Ovary (tissue), 9 donors: ENCODE results near the gene FTO. TPM values are rescaled to one million over a fixed set of nuclear protein-coding genes. Genes with fewer than 3 reads are reported as not detected.

Experiments
- DNase-seq, 5 donors: peaks; one replicate each; pipeline ENCODE4 v3.0.0-alpha.2; 2019 to 2020
- H3K27ac ChIP-seq, 2 donors: fragments of 200-600 bp; one replicate each; pipeline versions ENCODE4 v1.5.1 to v1.8.0; 2019 to 2022
- H3K27me3 ChIP-seq: fragments of 200-600 bp; one replicate; pipeline ENCODE4 v1.8.0; 2022
- H3K36me3 ChIP-seq: fragments of 200-600 bp; sonication (generic); one replicate; pipeline ENCODE4 v1.5.1; 2019
- H3K4me1 ChIP-seq: one replicate; pipeline ENCODE4 v1.8.1; 2013; ENCODE audit warnings: mild to moderate bottlenecking, moderate library complexity; ENCODE audit not compliant: insufficient read depth
- H3K4me3 ChIP-seq: fragments of 200-600 bp; sonication (generic); one replicate; pipeline ENCODE4 v1.5.1; 2017
- H3K9me3 ChIP-seq, 2 donors: fragments of 200-600 bp in 1 of 2; sonication (generic) in 1 of 2; one replicate each; pipeline versions ENCODE4 v1.5.1 to v1.8.1; 2013 to 2019; ENCODE audit warnings: mild to moderate bottlenecking in 1 of 2, moderate library complexity in 1 of 2
- CTCF ChIP-seq, 3 donors: fragments of 450-650 bp in 2 of 3; fragments of 200-600 bp in 1 of 3; IDR thresholded peaks; one replicate each; pipeline versions ENCODE4 v1.5.1 to v1.8.0; 2016 to 2022; ENCODE audit warnings: antibody characterized with exemption in 3 of 3, mild to moderate bottlenecking in 1 of 3
- EP300 ChIP-seq: sonication (generic); formaldehyde crosslinking; IDR thresholded peaks from one replicate; pipeline ENCODE4 v1.6.1; 2017; ENCODE audit warnings: antibody characterized with exemption
- POLR2A ChIP-seq: fragments of 450-650 bp; IDR thresholded peaks from one replicate; pipeline ENCODE4 v1.6.1; 2017; ENCODE audit warnings: antibody characterized with exemption, mild to moderate bottlenecking, moderate library complexity
- WGBS, 3 donors: extraction: QIAGEN DNeasy Blood & Tissue Kit in 1 of 3; methylation state at CpG; one replicate each; pipeline versions ENCODE4 v1.1.5 to v1.1.7; 2013 to 2017; 5-methylcytosine and 5-hydroxymethylcytosine counted together
- intact Hi-C, 4 donors: fragments of 100-400 bp; cut with DNase I; formaldehyde crosslinking; loops; one replicate each; pipeline versions ENCODE4 v1.11.0 to v1.15.1; 2022 to 2023
- polyA plus RNA-seq, 2 donors: library from polyadenylated mRNA; stranded (reverse); fragments of 200-250 nt in 1 of 2; fragments of 350-450 nt in 1 of 2; fragmentation: Illumina TruSeq in 1 of 2; extraction: RNeasy Lipid Tissue Mini Kit (QIAGEN cat#74804) in 1 of 2; gene quantifications; one replicate each; pipeline ENCODE4 v1.2.3, GENCODE V29; 2013 to 2014
- total RNA-seq, 7 donors: library from RNA; depleted of rRNA in 2 of 7; stranded (reverse); fragments of >200 nt in 2 of 7; fragmentation: NEBNext Ultra II Directional in 3 of 7; extraction: Animal tissue kit (Norgen Biotek cat#: 25700) in 3 of 7; gene quantifications; one replicate each; pipeline versions ENCODE4 v1.1.0 to v1.2.4, GENCODE V29; 2016 to 2023
- donor health status: DM: no; HTN: no; CAD: no; lungs with moderate emphysema.
- donor health status: DM: no; HTN: no; CAD: no.
- donor health status: Bipolar disorder and iron deficiency.
- donor health status: DM: yes; HTN: yes; CAD: no.
- donor health status: DM: no; HTN: no; CAD: no.
- donor health status: DM: yes; HTN: yes; CAD: no.

The FTO gene
- total and polyA plus RNA-seq, 9 donors: 43.6 to 128 (median 91.4) TPM

GRCh38 chr16:53753431-53753830 lies 49.5 kb downstream of the FTO start:
- H3K9me3 ChIP-seq: no peaks in the 10 kb centered on the region
- no peaks in the 10 kb centered on the region for H3K36me3 ChIP-seq
- H3K4me3 ChIP-seq: no peak overlapping the region
- H3K27me3 ChIP-seq: no peaks in the 10 kb centered on the region
- peaks cover 6% of the 10 kb centered on the region for H3K4me1 ChIP-seq
- intact Hi-C loops: no loop called here
- DNase-seq: no peak
- WGBS, 3 donors: 15 to 41% (median 38%) methylated on average over 1 of the region's 1 CpG
- H3K27ac ChIP-seq: no peak overlapping the region
- no peak for TF ChIP-seq POLR2A
- no peak for TF ChIP-seq CTCF (IDR thresholded peaks at IDR 0.05)
- no peak for TF ChIP-seq EP300

- H3K4me3 ChIP-seq: no peak overlapping the region
- H3K36me3 ChIP-seq: no peaks in the 10 kb centered on the region
- H3K4me1 ChIP-seq: peaks cover 6% of the 10 kb centered on the region
- no peak for TF ChIP-seq CTCF (IDR thresholded peaks at IDR 0.05)
- no peak for TF ChIP-seq POLR2A
- TF ChIP-seq EP300: no peak
- no peaks in the 10 kb centered on the region for H3K9me3 ChIP-seq
- H3K27me3 ChIP-seq: no peaks in the 10 kb centered on the region
- H3K27ac ChIP-seq: no peak overlapping the region
- 55 to 76% (median 69%) methylated on average over 9 of the region's 9 CpGs for WGBS, 3 donors
- peak; percentile 31 to 62 (median 40) for DNase-seq
- intact Hi-C loops: no loop called here
Measured at GRCh38 chr16:53755026-53755910, 51.3 kb downstream of the FTO start.

- intact Hi-C loops: no loop called here
- TF ChIP-seq POLR2A (no peak), EP300 (no peak), CTCF (IDR thresholded peaks at IDR 0.05) (no peak)
- H3K4me3 ChIP-seq: no peak overlapping the region
- WGBS, 3 donors: 25 to 43% (median 36%) methylated on average over 4 of the region's 4 CpGs
- H3K27ac ChIP-seq: no peak overlapping the region
- H3K27me3 ChIP-seq: no peaks in the 10 kb centered on the region
- peaks cover 6% of the 10 kb centered on the region for H3K4me1 ChIP-seq
- no peaks in the 10 kb centered on the region for H3K36me3 ChIP-seq
- no peak for DNase-seq
- no peaks in the 10 kb centered on the region for H3K9me3 ChIP-seq
Measured at GRCh38 chr16:53756275-53756996, 52.5 kb downstream of the FTO start.

GRCh38 chr16:53757971-53758609 lies 54.1 kb downstream of the FTO start:
- Histone ChIP-seq H3K4me1 (peaks cover 4% of the 10 kb centered on the region), H3K27me3 (no peaks in the 10 kb centered on the region), H3K36me3 (no peaks in the 10 kb centered on the region), H3K4me3 (no peak overlapping the region), H3K9me3 (no peaks in the 10 kb centered on the region), H3K27ac (no peak overlapping the region)
- TF ChIP-seq EP300 (no peak), CTCF (IDR thresholded peaks at IDR 0.05) (no peak), POLR2A (no peak)
- no peak for DNase-seq
- 66 to 90% (median 85%) methylated on average over 4 of the region's 4 CpGs for WGBS, 3 donors
- intact Hi-C loops: no loop called here
